K562 (cell line): ENCODE measurements around the gene LRIT3.

Experiments
- SRF ChIP-seq, 2 experiments: fragments of 250-450, 450-650 bp in 1 of 2; sonication (Bioruptor Pico) in 1 of 2; sonication (generic) in 1 of 2; formaldehyde crosslinking; IDR thresholded peaks; 2 replicates each; pipeline versions ENCODE4 v1.5.0 to v1.5.1; 2020 to 2022; ENCODE audit warnings: mild to moderate bottlenecking in 1 of 2, missing genetic modification reagents in 1 of 2
- ZBTB8A ChIP-seq: fragments of 450-650 bp; IDR thresholded peaks from 2 replicates; pipeline ENCODE4 v1.6.1; 2018; ENCODE audit warnings: mild to moderate bottlenecking, moderate library complexity; ENCODE audit not compliant: partially characterized antibody
- ZEB2 ChIP-seq: fragments of 450-650 bp; IDR thresholded peaks from 2 replicates; pipeline ENCODE4 v1.6.1; 2016
- ZFP1 ChIP-seq: fragments of 450-650 bp; formaldehyde crosslinking; IDR thresholded peaks from 2 replicates; pipeline ENCODE4 v1.4.0; 2020; ENCODE audit warnings: mild to moderate bottlenecking, mixed read lengths
- TF ChIP-seq, protein P1 (sequence below), 3 experiments: fragments of 200-800 bp in 1 of 3; fragments of 250-450 bp in 1 of 3; fragments of 450-650 bp in 1 of 3; sonication (Bioruptor Pico) in 1 of 3; sonication (Bioruptor generic) in 1 of 3; formaldehyde crosslinking in 1 of 3; IDR thresholded peaks; 2 replicates each; pipeline versions ENCODE4 v1.6.1 to v1.8.0; 2016 to 2022; ENCODE audit warnings: mild to moderate bottlenecking in 2 of 3, missing genetic modification characterization in 2 of 3, missing compliant biosample characterization in 1 of 3, moderate library complexity in 1 of 3

DNA sequence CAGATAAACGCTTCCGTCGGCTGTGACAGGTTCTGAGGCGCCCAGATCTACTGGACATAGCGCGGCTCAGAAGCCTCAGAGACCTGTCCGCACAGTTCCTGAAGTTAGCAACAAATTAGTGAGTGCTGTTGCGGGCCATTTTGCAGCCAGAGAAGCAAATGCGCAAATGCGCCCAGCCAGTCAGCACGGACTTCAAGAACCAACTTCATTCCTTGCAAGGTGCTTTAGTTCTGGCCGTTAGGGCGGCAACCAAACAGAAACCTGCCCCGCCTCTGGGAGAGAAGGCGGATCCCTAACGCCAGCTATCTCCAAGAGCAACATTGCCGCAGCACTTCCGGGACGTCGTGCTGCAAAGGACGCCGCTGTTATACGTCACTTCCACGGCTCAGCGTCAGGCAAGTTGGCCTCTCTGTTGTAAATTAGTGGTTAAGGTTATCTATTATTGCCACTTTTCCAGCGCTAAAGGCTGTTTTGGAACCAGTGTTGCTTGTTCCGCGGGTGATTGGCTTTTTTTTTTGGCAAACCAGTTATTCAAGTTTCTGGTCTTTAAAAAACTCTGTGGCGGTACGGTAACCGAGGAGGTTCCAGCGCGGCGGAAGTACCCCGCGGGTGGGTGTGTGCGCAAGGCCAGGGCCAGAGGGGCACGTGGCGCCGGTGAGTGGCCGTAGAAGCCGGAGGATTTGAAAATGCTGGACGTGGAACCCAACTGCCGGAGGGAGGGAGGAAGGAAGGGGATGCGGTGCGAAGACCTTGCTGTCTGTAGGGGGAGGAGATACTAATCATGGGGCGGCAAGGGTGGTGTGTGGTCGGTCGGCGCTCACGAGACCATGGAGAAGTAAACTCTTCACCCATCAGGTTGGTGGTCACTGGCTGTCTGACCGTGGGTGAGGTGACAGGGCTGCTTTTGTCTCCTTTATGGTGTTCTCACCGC is 32.5 kb upstream of the LRIT3 start, which contains the start of gene GAR1:
- TF ChIP-seq ZFP1 (CRISPR knock-in tag) = no peak
- TF ChIP-seq, protein P1, sequence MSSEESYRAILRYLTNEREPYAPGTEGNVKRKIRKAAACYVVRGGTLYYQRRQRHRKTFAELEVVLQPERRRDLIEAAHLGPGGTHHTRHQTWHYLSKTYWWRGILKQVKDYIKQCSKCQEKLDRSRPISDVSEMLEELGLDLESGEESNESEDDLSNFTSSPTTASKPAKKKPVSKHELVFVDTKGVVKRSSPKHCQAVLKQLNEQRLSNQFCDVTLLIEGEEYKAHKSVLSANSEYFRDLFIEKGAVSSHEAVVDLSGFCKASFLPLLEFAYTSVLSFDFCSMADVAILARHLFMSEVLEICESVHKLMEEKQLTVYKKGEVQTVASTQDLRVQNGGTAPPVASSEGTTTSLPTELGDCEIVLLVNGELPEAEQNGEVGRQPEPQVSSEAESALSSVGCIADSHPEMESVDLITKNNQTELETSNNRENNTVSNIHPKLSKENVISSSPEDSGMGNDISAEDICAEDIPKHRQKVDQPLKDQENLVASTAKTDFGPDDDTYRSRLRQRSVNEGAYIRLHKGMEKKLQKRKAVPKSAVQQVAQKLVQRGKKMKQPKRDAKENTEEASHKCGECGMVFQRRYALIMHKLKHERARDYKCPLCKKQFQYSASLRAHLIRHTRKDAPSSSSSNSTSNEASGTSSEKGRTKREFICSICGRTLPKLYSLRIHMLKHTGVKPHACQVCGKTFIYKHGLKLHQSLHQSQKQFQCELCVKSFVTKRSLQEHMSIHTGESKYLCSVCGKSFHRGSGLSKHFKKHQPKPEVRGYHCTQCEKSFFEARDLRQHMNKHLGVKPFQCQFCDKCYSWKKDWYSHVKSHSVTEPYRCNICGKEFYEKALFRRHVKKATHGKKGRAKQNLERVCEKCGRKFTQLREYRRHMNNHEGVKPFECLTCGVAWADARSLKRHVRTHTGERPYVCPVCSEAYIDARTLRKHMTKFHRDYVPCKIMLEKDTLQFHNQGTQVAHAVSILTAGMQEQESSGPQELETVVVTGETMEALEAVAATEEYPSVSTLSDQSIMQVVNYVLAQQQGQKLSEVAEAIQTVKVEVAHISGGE (CRISPR knock-in tag; IDR thresholded peaks at IDR 0.05) = peak in 1 of 3 experiments; percentile 89; a peak in 2 of 6 replicates
- TF ChIP-seq SRF (CRISPR knock-in tag; IDR thresholded peaks at IDR 0.05) = 0 out of 4 replicates have a peak, but pooled peaks of 1 of the 2 experiments have one; percentile 66
- no peak for TF ChIP-seq ZBTB8A
- TF ChIP-seq ZEB2 = no peak
